Central memory CD4-positive, alpha-beta T cell (primary cell): ENCODE data around the gene CD81.

Experiments used
- DNase-seq: peaks from one replicate; pipeline ENCODE4 v3.0.0; 2022

Gene CD81

GRCh38 chr11:2391181-2391975 is 14.3 kb downstream of the CD81 start:
- DNase-seq = no peak

- no peak for DNase-seq
These were observed 15.3 kb downstream of the CD81 start for GRCh38 chr11:2392241-2392959.

GRCh38 chr11:2393111-2393868 is 16.2 kb downstream of the CD81 start:
- no peak for DNase-seq

- DNase-seq = no peak
These were observed 17.1 kb downstream of the CD81 start for GRCh38 chr11:2393941-2394817.

- DNase-seq = no peak
These were observed 17.7 kb downstream of the CD81 start for GRCh38 chr11:2394818-2395105.

- DNase-seq = no peak
These were observed 18.2 kb downstream of the CD81 start for GRCh38 chr11:2395211-2395730.

- DNase-seq = no peak
These were observed 18.7 kb downstream of the CD81 start for GRCh38 chr11:2395856-2396255.

- DNase-seq = no peak
These were observed 19.4 kb downstream of the CD81 start for GRCh38 chr11:2396471-2396870.

GRCh38 chr11:2397005-2397404 is 19.9 kb downstream of the CD81 start:
- DNase-seq = no peak

GRCh38 chr11:2398664-2399355 is 21.7 kb downstream of the CD81 start:
- no peak for DNase-seq

GRCh38 chr11:2399488-2400068 is 22.5 kb downstream of the CD81 start:
- no peak for DNase-seq

- DNase-seq = peak; percentile 100
These were observed 23.1 kb downstream of the CD81 start, which contains the start of gene TSSC4 for GRCh38 chr11:2400069-2400761. TSSC4 (plus strand) TSS chr11:2400750; CDS start chr11:2402634, 1,884 bp downstream.

- no peak for DNase-seq
These were observed 23.8 kb downstream of the CD81 start for GRCh38 chr11:2400762-2401435.

GRCh38 chr11:2401436-2401984 is 24.4 kb downstream of the CD81 start:
- DNase-seq = no peak

GRCh38 chr11:2402106-2402505 is 25.0 kb downstream of the CD81 start:
- no peak for DNase-seq

GRCh38 chr11:2402890-2403645 is 26.0 kb downstream of the CD81 start:
- DNase-seq = no peak

GRCh38 chr11:2404735-2405196 is 27.7 kb downstream of the CD81 start:
- no peak for DNase-seq

GRCh38 chr11:2406451-2406850 is 29.3 kb downstream of the CD81 start:
- no peak for DNase-seq

- no peak for DNase-seq
These were observed 29.8 kb downstream of the CD81 start for GRCh38 chr11:2406878-2407410.
